RPMI7951 (cell line): Measurements from ENCODE around the gene WNK1. TPM values are rescaled to one million over a fixed set of nuclear protein-coding genes. Genes with fewer than 3 reads are reported as not detected.
A peak's percentile ranks its signal among the peaks of the same experiment; 100 is the strongest.
"Not testable (repeated sequence)": the region's sequence is repeated elsewhere in the genome, so short reads cannot be mapped to it uniquely, and the experiment has no call there.

Experiments
- DNase-seq: peaks from one replicate; pipeline ENCODE4 v3.0.0-alpha.2; 2012; ENCODE audit warnings: low read depth
- total RNA-seq: library from RNA; depleted of rRNA; stranded (reverse); fragments of >200 nt; shearing (Covaris generic); gene quantifications from 2 replicates; pipeline ENCODE4 v1.2.3, GENCODE V29; 2014

The WNK1 gene
- total RNA-seq, 1 experiment from 2014 or later = 42.3 TPM

- DNase-seq = not testable (repeated sequence)
These were observed 65.1 kb downstream of the WNK1 start for GRCh38 chr12:817456-817855.

DNA sequence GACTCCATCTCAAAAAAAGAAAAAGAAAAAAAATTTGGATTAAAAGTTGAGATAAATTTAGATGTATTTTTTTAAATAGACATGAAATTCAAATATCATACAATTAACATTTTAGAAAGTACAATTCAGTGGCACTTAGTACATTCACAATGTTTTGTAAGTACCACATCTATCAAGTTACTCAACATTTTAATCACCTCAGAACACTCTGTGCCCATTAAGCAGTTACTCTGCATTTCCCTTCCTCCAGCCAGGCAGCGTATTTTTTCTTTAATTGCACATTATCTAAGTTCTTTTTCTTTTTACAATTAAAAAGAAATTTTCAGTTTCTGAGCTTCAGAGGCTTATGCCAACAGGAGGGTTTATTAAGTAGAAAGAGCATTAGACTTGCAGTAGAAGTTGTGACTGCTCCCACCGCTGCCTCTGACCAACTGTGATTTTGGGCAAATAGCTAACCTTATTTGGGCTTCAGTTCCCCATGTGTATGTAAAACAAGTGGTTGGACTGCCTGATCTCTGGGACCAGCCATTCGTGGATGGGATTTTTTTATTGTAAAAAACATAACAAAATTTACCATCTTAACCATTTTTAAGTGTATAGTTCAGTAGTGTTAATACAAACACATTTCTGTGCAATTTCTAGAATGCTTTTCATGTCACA lies 65.7 kb downstream of the WNK1 start:
- no peak for DNase-seq

DNA sequence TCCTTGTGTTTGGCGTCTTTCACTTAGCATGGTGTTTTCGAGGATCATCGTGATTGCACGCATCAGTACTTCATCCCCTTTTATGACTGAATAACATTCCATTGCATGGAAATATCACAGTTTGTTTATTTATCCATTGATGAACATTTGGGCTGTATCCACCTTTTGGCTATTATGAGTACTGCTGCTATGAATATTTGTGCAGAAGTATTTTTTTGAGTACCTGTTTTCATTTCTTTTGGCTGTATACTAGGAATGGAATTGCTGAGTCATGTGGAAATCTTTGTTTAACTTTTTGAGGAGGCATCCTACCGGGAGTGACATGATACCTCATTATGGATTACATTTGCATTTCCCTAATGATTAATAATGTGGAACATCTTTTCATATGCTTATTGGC lies 66.4 kb downstream of the WNK1 start:
- no peak for DNase-seq

- DNase-seq = no peak
These were observed 68.0 kb downstream of the WNK1 start for GRCh38 chr12:820336-820735.

GRCh38 chr12:823028-823698 lies 70.8 kb downstream of the WNK1 start:
- no peak for DNase-seq

DNA sequence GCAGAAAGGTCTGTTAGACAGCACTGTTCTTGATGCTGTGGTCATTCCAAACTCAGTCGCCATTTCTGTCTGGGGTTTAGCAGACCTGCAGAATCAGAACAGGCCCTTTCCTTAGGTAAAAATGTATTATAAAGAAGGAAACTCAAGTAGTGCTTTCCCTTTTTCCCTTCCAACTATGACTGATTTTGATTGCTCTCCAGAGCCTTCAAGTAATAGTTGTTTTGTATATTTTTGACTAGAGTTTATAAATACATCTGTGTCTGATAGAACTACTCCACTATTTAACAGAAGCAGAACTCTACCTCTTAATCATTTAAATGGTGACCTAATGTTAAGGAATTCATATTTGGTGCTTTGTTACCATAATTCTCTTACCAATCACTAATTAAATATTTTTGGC lies 74.0 kb downstream of the WNK1 start:
- DNase-seq = no peak

DNA sequence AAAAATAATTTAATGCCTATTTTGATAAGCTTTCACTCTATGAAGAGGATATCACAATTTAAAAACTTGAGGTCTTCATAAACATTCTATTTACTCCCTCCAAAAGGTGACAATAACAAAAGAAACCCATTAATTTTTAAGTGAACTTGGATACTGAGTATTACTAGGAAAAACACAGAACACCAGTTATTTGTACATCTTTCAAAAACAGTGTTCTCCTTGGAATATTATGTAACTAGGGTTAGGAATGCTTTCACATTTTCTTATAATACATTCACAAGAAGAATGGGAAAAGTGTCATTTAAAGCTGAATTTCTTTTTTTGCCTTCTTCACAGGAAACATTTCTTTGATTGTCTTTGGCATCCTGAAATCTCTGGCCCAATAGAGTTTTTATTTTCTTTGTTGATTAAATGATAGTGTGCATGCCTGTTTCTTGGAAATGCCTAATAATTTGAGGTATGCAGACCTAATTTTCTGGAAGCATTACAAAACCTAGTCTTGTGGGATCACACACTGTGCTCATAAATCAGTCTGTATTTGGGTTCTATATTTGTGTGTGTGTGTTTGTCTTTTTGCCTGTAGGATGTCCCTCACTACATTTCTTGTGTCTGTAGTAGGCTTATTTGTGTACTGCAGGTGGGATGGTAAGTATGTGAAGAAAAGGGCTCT lies 76.5 kb downstream of the WNK1 start:
- DNase-seq = no peak

- no peak for DNase-seq
These were observed 77.9 kb downstream of the WNK1 start for GRCh38 chr12:830111-830867.

- no peak for DNase-seq
These were observed 83.6 kb downstream of the WNK1 start for GRCh38 chr12:835754-836518.

GRCh38 chr12:836952-837351 lies 84.6 kb downstream of the WNK1 start:
- no peak for DNase-seq

DNA sequence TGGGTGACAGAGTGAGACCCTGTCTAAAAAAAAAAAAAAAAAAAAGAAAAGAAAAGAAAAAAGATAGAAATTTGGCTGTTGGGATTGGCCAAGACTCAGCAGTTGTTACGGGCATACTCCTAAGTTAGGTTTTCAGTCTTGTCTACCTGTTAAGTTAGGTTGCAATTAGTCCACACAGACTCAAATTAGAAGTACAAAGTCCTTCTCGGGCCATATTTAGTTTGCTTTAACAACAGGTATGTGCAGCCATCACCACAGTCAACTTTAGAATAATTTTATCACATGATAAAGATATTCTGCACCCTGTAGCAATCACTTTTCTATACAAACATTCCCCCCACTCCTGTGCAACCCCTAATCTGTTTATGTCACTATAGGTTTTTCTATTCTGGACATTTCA lies 85.2 kb downstream of the WNK1 start:
- DNase-seq = no peak

- peak; percentile 5 for DNase-seq
These were observed 91.2 kb downstream of the WNK1 start for GRCh38 chr12:843609-844008.

DNA sequence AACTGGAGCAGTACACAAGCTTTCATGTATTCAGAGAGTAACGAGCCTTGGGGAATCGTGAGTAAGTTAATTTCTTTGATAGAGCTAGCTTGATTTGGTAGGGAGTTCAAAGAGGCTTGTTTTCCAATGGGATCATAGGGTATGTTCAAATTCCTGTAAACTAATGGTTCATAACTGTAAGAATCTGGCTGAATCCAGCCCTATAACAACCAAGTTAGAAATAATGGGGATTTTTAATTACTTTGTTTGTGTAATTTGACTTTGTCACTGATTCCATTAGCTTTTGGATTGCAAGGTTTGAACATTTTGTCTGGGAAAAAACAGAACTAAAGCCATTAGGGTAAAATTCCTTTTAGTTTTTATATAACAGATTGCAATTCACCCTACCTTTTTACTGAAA lies 94.0 kb downstream of the WNK1 start:
- no peak for DNase-seq

- DNase-seq = peak; percentile 7
These were observed 95.9 kb downstream of the WNK1 start for GRCh38 chr12:848173-848865.

DNA sequence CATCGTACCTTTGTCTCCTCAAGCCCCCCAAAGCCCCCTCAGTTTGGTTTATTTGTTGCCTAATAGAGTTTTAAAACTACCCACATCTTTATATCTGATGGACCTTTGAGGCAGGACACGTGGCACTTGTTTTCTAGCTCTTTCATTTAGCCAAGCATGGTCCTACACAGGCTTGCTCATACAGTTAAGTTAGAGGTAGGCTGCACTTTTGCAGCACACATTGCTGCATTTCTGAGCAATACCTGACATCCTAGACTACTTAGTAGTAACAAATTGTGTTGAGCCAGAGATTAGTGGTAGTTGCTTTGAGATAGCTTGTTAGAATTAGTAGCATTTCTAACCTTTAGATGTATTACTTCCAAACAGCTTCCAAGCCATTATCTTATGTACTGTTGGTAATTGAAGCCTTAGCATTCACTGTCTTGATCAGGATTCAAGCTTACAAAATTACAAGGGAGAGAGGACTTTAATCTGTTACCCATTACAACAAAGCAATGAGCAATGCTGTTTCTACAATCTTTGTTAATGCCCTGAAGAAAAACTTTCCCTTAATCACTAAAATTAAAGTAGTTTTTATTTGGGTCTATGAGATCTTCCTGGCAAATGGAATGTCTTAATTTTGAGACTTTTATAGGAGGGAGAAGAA lies 96.6 kb downstream of the WNK1 start:
- DNase-seq = no peak

- not testable (repeated sequence) for DNase-seq
These were observed 97.5 kb downstream of the WNK1 start for GRCh38 chr12:849733-850437.

DNA sequence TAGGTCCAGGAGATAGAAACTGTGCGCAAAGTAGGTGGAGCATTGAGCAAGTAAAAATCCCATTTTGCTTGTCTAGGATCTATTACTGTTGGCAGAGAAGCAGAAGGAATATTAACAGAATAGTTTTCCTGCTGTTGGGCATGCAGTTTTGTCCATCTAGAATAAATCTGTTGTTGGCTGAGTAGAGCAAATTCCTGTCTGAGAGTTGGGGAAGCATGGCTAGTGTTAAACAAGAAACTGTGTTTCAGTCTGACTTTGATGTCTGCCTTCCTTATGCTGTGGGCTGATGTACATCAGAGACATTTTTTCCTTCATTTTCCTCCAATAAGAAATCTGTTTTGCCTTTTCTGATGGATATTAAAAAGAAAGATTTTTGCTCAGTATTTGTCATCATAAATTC lies 99.0 kb downstream of the WNK1 start:
- DNase-seq = no peak

- peak; percentile 41 for DNase-seq
These were observed 99.5 kb downstream of the WNK1 start for GRCh38 chr12:851913-852312.

- no peak for DNase-seq
These were observed 100.5 kb downstream of the WNK1 start for GRCh38 chr12:852864-853263.

DNA sequence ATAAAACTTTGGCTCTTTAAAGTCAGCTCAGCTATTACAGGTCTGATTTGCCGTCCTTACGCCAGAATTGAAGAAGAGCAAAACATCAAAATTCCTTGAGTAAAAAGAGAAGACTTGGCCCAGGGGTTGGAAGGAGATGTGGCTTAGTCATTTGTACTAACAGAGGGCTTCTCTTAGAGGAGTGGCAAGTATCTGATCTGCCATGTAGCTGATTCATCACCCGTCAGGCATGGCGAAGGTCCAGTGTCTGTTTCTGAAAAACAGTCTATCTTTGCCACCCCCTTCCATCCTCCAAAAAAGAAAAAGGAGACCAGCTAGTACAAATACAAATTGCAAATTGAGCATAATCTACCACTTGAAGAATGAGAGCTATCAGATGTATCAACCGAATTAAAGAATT lies 105.2 kb downstream of the WNK1 start:
- DNase-seq = peak; percentile 80
